K562 (cell line): ENCODE measurements around the gene ROR2. TPM values are rescaled to one million over a fixed set of nuclear protein-coding genes. Genes with fewer than 3 reads are reported as not detected.

Experiments
- ATAC-seq: fragments of 200-7000 bp; cut with Tn5 transposase; 3 replicates; pipeline ENCODE4 v1.9.1; 2020; ENCODE audit warnings: moderate library complexity
- BruUV-seq: library from RNA; stranded (reverse); fragments of 400-500 nt; replicated peaks from 2 replicates; lab custom pipeline; 2021; lab: Mats Ljungman, UMichigan
- CTCF ChIA-PET: fragments of 300-600 bp; formaldehyde crosslinking; extraction: SDS; loops from one replicate; lab custom pipeline; 2021; ENCODE audit warnings: low intra/inter-chr PET ratio; lab: Yijun Ruan, JAX
- POLR2A ChIA-PET: fragments of 300-600, 350-650 bp; sonication (Branson Sonifier 250); formaldehyde crosslinking; extraction: SDS; loops from one replicate; lab custom pipeline; 2021; ENCODE audit warnings: antibody characterized with exemption, inconsistent platforms; lab: Yijun Ruan, JAX
- DNase-seq, 4 experiments: peaks; one replicate each; pipeline versions ENCODE4 v3.0.0 to v3.0.0-alpha.2; 2011 to 2018; ENCODE audit warnings: low spot score in 3 of 4, mixed read lengths in 3 of 4; ENCODE audit errors: extremely low read depth in 1 of 4
- FAIRE-seq: peaks from 2 replicates; lab custom pipeline; 2011; peaks lifted over from hg19 to GRCh38; lab: Jason Lieb, UNC
- H2AFZ ChIP-seq: 2 replicates; pipeline ENCODE4 v1.6.0; 2011; ENCODE audit warnings: low read depth, low read length, control low read depth, inconsistent platforms
- H3K27ac ChIP-seq: fragments of 200-600 bp; 3 replicates; pipeline ENCODE4 v1.8.0; 2011; ENCODE audit warnings: low read depth, mild to moderate bottlenecking, control low read depth, inconsistent platforms, low read length, moderate library complexity, mixed read lengths; ENCODE audit errors: extremely low read depth
- H3K27me3 ChIP-seq, 2 experiments: fragments of 300-600 bp in 1 of 2; 2 replicates in 1 of 2; 3 replicates in 1 of 2; pipeline versions ENCODE4 v1.6.0 to v1.8.0; 2011; ENCODE audit warnings: inconsistent platforms in 2 of 2, low read length in 2 of 2, mild to moderate bottlenecking in 1 of 2, mixed read lengths in 1 of 2, moderate library complexity in 1 of 2; ENCODE audit not compliant: control insufficient read depth in 2 of 2, insufficient read depth in 2 of 2
- H3K36me3 ChIP-seq: fragments of 300-600 bp; 3 replicates; pipeline ENCODE4 v1.8.0; 2011; ENCODE audit warnings: mild to moderate bottlenecking, low read length, inconsistent platforms; ENCODE audit not compliant: control insufficient read depth, insufficient read depth
- H3K4me1 ChIP-seq, 2 experiments: fragments of 200-600 bp in 1 of 2; replicated peaks in 1 of 2; 2 replicates in 1 of 2; 3 replicates in 1 of 2; pipeline versions ENCODE4 v1.5.1 to v1.8.0; 2011; ENCODE audit warnings: inconsistent platforms in 2 of 2, low read length in 2 of 2, mild to moderate bottlenecking in 1 of 2, mixed read lengths in 1 of 2, moderate library complexity in 1 of 2; ENCODE audit not compliant: control insufficient read depth in 2 of 2, insufficient read depth in 2 of 2
- H3K4me2 ChIP-seq: 2 replicates; pipeline ENCODE4 v1.6.1; 2011; ENCODE audit warnings: low read length, control low read depth, inconsistent platforms, mixed read lengths; ENCODE audit not compliant: insufficient read depth
- H3K4me3 ChIP-seq: fragments of 200-600 bp; sonication (generic), shearing (Covaris generic); 2 replicates; pipeline ENCODE4 v1.5.1; 2016; ENCODE audit warnings: control low read depth, inconsistent platforms
- H3K79me2 ChIP-seq: fragments of 200-600 bp; 3 replicates; pipeline ENCODE4 v1.8.0; 2011; ENCODE audit warnings: low read length, inconsistent platforms; ENCODE audit not compliant: control insufficient read depth, insufficient read depth
- H3K9ac ChIP-seq, 2 experiments: 2 replicates each; pipeline versions ENCODE4 v1.6.0 to v1.6.1; 2011; ENCODE audit warnings: low read depth in 2 of 2, low read length in 2 of 2, control low read depth in 1 of 2, inconsistent platforms in 1 of 2, mild to moderate bottlenecking in 1 of 2, mixed read lengths in 1 of 2; ENCODE audit not compliant: insufficient read depth in 1 of 2
- H3K9me1 ChIP-seq: one replicate; pipeline ENCODE4 v1.6.0; 2011; ENCODE audit warnings: inconsistent platforms, mild to moderate bottlenecking, low read length, moderate library complexity; ENCODE audit not compliant: control insufficient read depth, insufficient read depth
- H3K9me3 ChIP-seq: replicated peaks from 2 replicates; pipeline ENCODE4 v1.5.1; 2011; ENCODE audit warnings: low read depth, low read length, inconsistent platforms; ENCODE audit not compliant: control insufficient read depth, insufficient read depth
- H4K20me1 ChIP-seq: replicated peaks from 2 replicates; pipeline ENCODE4 v1.6.1; 2011; ENCODE audit warnings: low read length, inconsistent platforms, mixed read lengths; ENCODE audit not compliant: control insufficient read depth, insufficient read depth
- ATF2 ChIP-seq: sonication (generic); formaldehyde crosslinking; IDR thresholded peaks from 2 replicates; pipeline ENCODE4 v1.8.1; 2022; ENCODE audit warnings: missing genetic modification reagents
- PBX2 ChIP-seq, 2 experiments: IDR thresholded peaks in 1 of 2; conservative IDR thresholded peaks in 1 of 2; 2 replicates each; pipeline ENCODE4 v1.6.1; 2016; ENCODE audit warnings: low read depth in 2 of 2, mild to moderate bottlenecking in 1 of 2, missing compliant biosample characterization in 1 of 2, missing genetic modification characterization in 1 of 2, moderate library complexity in 1 of 2
- SAP30 ChIP-seq: fragments of 200-600 bp; sonication (generic); IDR thresholded peaks from 2 replicates; pipeline ENCODE4 v1.6.1; 2012; ENCODE audit warnings: borderline replicate concordance, low read depth, mild to moderate bottlenecking, moderate library complexity, low read length, control low read depth, inconsistent platforms; ENCODE audit not compliant: insufficient read depth, poor library complexity, severe bottlenecking
- SUPT5H ChIP-seq: fragments of 450-650 bp; IDR thresholded peaks from 2 replicates; pipeline ENCODE4 v1.6.1; 2016
- TAF9B ChIP-seq: fragments of 450-650 bp; IDR thresholded peaks from 2 replicates; pipeline ENCODE4 v1.6.1; 2018; ENCODE audit warnings: mild to moderate bottlenecking; ENCODE audit not compliant: partially characterized antibody
- ZNF780A ChIP-seq: fragments of 250-450 bp; sonication (Bioruptor Pico); IDR thresholded peaks from 2 replicates; pipeline ENCODE4 v1.5.0; 2021; ENCODE audit warnings: mild to moderate bottlenecking
- WGBS: fragments of 100-300 bp; shearing (Covaris generic); methylation state at CpG from one replicate; pipeline ENCODE4 v1.1.6; 2016; ENCODE audit warnings: low coverage, mixed read lengths; ENCODE audit not compliant: insufficient coverage; ENCODE audit errors: missing lambda C conversion rate; 5-methylcytosine and 5-hydroxymethylcytosine counted together
- in situ Hi-C: fragments of 300-500 bp; cut with MboI; formaldehyde crosslinking; loops from 4 replicates; pipeline ENCODE4 v1.15.0; 2018; ENCODE audit warnings: inconsistent platforms, mixed read lengths
- intact Hi-C: fragments of 100-400 bp; cut with micrococcal nuclease; formaldehyde crosslinking; loops from 2 replicates; pipeline ENCODE4 v1.14.2; 2022
- polyA plus RNA-seq, 8 experiments: library from polyadenylated mRNA; depleted of rRNA in 4 of 8; stranded (reverse) in 5 of 8; unstranded in 3 of 8; fragments of >200 nt; fragmentation: Nextera tagmentation in 2 of 8; fragmentation: Illumina TruSeq in 1 of 8; extraction: Ambion mirVana in 2 of 8; extraction: Trizol in 1 of 8; gene quantifications; 2 replicates each; pipeline versions ENCODE4 v1.2.1 to v1.2.3, GENCODE V29; 2011 to 2014; ENCODE audit warnings: inconsistent platforms in 1 of 8, missing spikeins in 1 of 8
- total RNA-seq, 7 experiments: library from RNA; depleted of rRNA in 6 of 7; stranded (reverse); fragments of >200 nt in 6 of 7; fragmentation: Illumina TruSeq in 2 of 7; extraction: Trizol in 2 of 7; gene quantifications; 2 replicates each; pipeline versions ENCODE4 v1.2.1 to v1.2.3, GENCODE V29; 2011 to 2021; ENCODE audit warnings: low replicate concordance in 1 of 7
- TF ChIP-seq, protein P1 (sequence below): sonication (generic); formaldehyde crosslinking; IDR thresholded peaks from 2 replicates; pipeline ENCODE4 v1.8.1; 2023; ENCODE audit warnings: mild to moderate bottlenecking, missing genetic modification reagents

The ROR2 gene
- total and polyA plus RNA-seq, 9 of the 15 experiments (the other 6 are each of a cell fraction or from before 2014, with no cell fraction given): 5.6 to 33.8 (median 15.3) TPM

- TF ChIP-seq, protein P1, sequence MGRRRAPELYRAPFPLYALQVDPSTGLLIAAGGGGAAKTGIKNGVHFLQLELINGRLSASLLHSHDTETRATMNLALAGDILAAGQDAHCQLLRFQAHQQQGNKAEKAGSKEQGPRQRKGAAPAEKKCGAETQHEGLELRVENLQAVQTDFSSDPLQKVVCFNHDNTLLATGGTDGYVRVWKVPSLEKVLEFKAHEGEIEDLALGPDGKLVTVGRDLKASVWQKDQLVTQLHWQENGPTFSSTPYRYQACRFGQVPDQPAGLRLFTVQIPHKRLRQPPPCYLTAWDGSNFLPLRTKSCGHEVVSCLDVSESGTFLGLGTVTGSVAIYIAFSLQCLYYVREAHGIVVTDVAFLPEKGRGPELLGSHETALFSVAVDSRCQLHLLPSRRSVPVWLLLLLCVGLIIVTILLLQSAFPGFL (CRISPR knock-in tag): no peak
- TF ChIP-seq TAF9B (no peak), SUPT5H (no peak), SAP30 (no peak)
These were observed 85.0 kb downstream of the ROR2 start (continued) for GRCh38 chr9:91865041-91865440.

- TF ChIP-seq PBX2 (CRISPR knock-in tag; IDR thresholded peaks at IDR 0.05; ENCODE audit: low read depth) (no peak), PBX2 (tag; conservative IDR thresholded peaks at IDR 0.05; ENCODE audit: low read depth) (peak; percentile 71), ZNF780A (CRISPR knock-in tag) (no peak), ATF2 (CRISPR knock-in tag) (no peak)
- Histone ChIP-seq H3K27ac (no peak overlapping the region), H3K9me3 (no peaks in the 10 kb centered on the region), H3K9ac (no peak overlapping the region; a peak in 1 of 4 replicates), H4K20me1 (no peaks in the 10 kb centered on the region; the same call in 1 of the 2 replicates), H2AFZ (no peak overlapping the region), H3K9me1 (no peaks in the 10 kb centered on the region), H3K36me3 (peaks cover 2% of the 10 kb centered on the region; the same call in 1 of the 3 replicates), H3K4me3 (no peak overlapping the region), H3K4me2 (no peak overlapping the region), H3K79me2 (peaks cover 64% of the 10 kb centered on the region), H3K27me3 (no peaks in the 10 kb centered on the region), H3K4me1 (peaks cover 0 to 22% of the 10 kb centered on the region in 2 experiments; a peak in 2 of 5 replicates)
- no peak; the same call in 1 of the 3 replicates for ATAC-seq
- CTCF ChIA-PET: no interaction called here
- in situ Hi-C loops (no loop called here), intact Hi-C loops (no loop called here)
- no TSS peak for BruUV-seq
- no peak for DNase-seq
- 60% methylated on average over 4 of the region's 4 CpGs for WGBS
- POLR2A ChIA-PET: no interaction called here
- no peak for FAIRE-seq
These were observed 85.6 kb downstream of the ROR2 start for GRCh38 chr9:91864380-91864779.
